GM12874 (cell line): ENCODE results near the gene CACNA1A.

ENCODE experiments used
- CTCF ChIP-seq: IDR thresholded peaks from 2 replicates; pipeline ENCODE4 v1.5.1; 2011; ENCODE audit warnings: low read depth, mild to moderate bottlenecking, control low read depth, low read length, moderate library complexity; ENCODE audit not compliant: insufficient read depth

Gene CACNA1A

DNA sequence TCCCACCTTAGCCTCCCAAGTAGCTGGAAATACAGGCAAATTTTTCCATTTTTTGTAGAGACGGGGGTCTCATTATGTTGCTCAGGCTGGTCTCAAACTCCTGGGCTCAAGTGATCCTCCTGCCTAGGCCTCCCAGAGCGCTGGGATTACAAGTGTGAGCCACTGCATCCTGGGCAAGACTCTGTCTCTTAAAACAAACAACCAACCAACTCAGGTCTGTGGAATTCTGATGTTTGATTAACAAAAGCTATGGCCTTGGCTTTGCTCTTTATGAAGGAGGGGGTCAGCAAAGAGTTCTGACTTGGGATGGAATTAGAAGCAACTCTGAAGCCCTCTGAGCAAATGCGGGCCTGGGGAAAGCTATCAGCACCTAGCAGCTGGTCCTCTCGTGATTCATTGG is 238.4 kb downstream of the CACNA1A start:
- TF ChIP-seq CTCF = no peak

DNA sequence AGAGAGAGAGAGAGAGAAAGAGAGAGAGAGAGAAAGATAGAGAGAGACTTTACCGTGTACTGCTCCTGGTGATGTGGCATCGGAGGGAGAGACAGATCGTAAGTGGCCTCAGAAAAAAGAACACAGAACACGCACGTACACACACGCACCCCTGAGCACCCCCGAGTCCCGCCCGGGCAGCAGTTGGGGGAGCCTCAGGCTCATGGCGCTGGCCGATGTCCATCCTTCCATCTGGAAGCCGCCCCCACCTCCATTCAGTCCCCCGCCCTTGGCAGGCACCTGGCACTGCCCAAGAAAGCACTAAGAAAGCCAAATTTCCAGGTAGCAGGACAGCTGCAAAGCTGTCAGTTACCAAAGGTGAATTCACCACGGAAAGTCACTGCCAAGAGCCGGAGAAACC is 239.1 kb downstream of the CACNA1A start:
- TF ChIP-seq CTCF = no peak

- peak; percentile 36; the same call in 1 of the 2 replicates for TF ChIP-seq CTCF
These were observed 243.8 kb downstream of the CACNA1A start for GRCh38 chr19:13262450-13262849.

GRCh38 chr19:13260883-13261653 is 245.2 kb downstream of the CACNA1A start:
- TF ChIP-seq CTCF = no peak

DNA sequence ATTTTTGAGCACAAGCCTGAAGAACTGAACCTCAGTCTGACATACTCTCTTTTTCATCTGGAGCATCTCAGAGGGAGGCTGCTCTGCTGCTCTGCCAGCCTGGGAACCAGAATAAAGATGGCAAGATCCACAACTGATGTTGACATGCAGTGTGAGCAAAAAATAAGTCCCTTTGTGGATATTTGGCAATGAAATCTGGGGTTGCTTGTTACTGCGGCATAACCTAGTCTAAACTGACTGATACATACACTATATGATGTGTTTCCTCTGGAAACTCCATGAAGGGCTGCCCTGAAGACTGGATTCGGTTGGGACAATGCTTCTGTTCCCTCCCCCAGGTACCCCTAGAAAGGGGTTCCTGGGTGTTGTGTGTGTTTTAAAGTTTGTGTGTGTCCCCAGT is 249.4 kb downstream of the CACNA1A start:
- TF ChIP-seq CTCF = no peak

- TF ChIP-seq CTCF = no peak
These were observed 250.6 kb downstream of the CACNA1A start for GRCh38 chr19:13255719-13256059.

- TF ChIP-seq CTCF = no peak
These were observed 251.1 kb downstream of the CACNA1A start for GRCh38 chr19:13255041-13255718.
